IMR-90 (cell line): ENCODE results near the gene TAS2R38. TPM values are rescaled to one million over a fixed set of nuclear protein-coding genes. Genes with fewer than 3 reads are reported as not detected.

ENCODE experiments used
- ATAC-seq: fragments of 200-7000 bp; cut with Tn5 transposase; 2 replicates; pipeline ENCODE4 v1.9.1; 2020; ENCODE audit warnings: low read depth, mild to moderate bottlenecking, moderate library complexity
- BruUV-seq: library from RNA; stranded (reverse); fragments of 400-500 nt; replicated peaks from 2 replicates; lab custom pipeline; 2021; lab: Mats Ljungman, UMichigan
- CTCF ChIA-PET: fragments of 300-600 bp; formaldehyde crosslinking; extraction: SDS; loops from one replicate; lab custom pipeline; 2021; ENCODE audit warnings: antibody characterized with exemption; lab: Yijun Ruan, JAX
- POLR2A ChIA-PET: fragments of 300-600 bp; sonication (Branson Sonifier 250); formaldehyde crosslinking; loops from one replicate; lab custom pipeline; 2022; ENCODE audit warnings: antibody characterized with exemption; ENCODE audit not compliant: unreplicated experiment; lab: Charles Lee
- DNase-seq: peaks from one replicate; pipeline ENCODE4 v3.0.0; 2013
- H2AFZ ChIP-seq: replicated peaks from 2 replicates; pipeline ENCODE3; 2013; ENCODE audit warnings: low read length, mild to moderate bottlenecking; ENCODE audit not compliant: poor library complexity
- H2AK5ac ChIP-seq: 2 replicates; pipeline ENCODE4 v1.6.1; 2013; ENCODE audit warnings: low read depth, low read length, inconsistent platforms
- H2AK9ac ChIP-seq: replicated peaks from 2 replicates; pipeline ENCODE3; 2013; ENCODE audit warnings: mild to moderate bottlenecking, low read depth, low read length, moderate library complexity; ENCODE audit not compliant: poor library complexity
- H2BK120ac ChIP-seq: 2 replicates; pipeline ENCODE4 v1.6.1; 2013; ENCODE audit warnings: low read depth, low read length, inconsistent platforms
- H2BK15ac ChIP-seq: 3 replicates; pipeline ENCODE4 v1.6.1; 2013; ENCODE audit warnings: low read depth, low read length, inconsistent platforms
- H2BK20ac ChIP-seq: 2 replicates; pipeline ENCODE4 v1.6.1; 2013; ENCODE audit warnings: low read depth, mild to moderate bottlenecking, inconsistent platforms, low read length, moderate library complexity
- H2BK5ac ChIP-seq: 2 replicates; pipeline ENCODE4 v1.6.1; 2013; ENCODE audit warnings: mild to moderate bottlenecking, low read depth, low read length, inconsistent platforms; ENCODE audit not compliant: poor library complexity, severe bottlenecking
- H3K14ac ChIP-seq: replicated peaks from 2 replicates; pipeline ENCODE4 v1.6.1; 2013; ENCODE audit warnings: low read depth, low read length, inconsistent platforms
- H3K18ac ChIP-seq: 2 replicates; pipeline ENCODE4 v1.6.1; 2013; ENCODE audit warnings: low read depth, low read length, control low read depth
- H3K23ac ChIP-seq: 2 replicates; pipeline ENCODE4 v1.6.1; 2013; ENCODE audit warnings: low read depth, low read length, inconsistent platforms
- H3K27ac ChIP-seq: 2 replicates; pipeline ENCODE4 v1.5.1; 2013; ENCODE audit warnings: mild to moderate bottlenecking, control low read depth, low read length; ENCODE audit not compliant: insufficient read depth
- H3K27me3 ChIP-seq: 2 replicates; pipeline ENCODE4 v1.6.1; 2013; ENCODE audit warnings: low read length; ENCODE audit not compliant: control insufficient read depth, insufficient read depth
- H3K36me3 ChIP-seq: 2 replicates; pipeline ENCODE4 v1.6.1; 2013; ENCODE audit warnings: low read length, mixed read lengths; ENCODE audit not compliant: control insufficient read depth, insufficient read depth
- H3K4ac ChIP-seq: 2 replicates; pipeline ENCODE4 v1.6.1; 2013; ENCODE audit warnings: low read depth, low read length, inconsistent platforms
- H3K4me1 ChIP-seq: 2 replicates; pipeline ENCODE4 v1.6.1; 2013; ENCODE audit warnings: low read length, mixed read lengths; ENCODE audit not compliant: control insufficient read depth, insufficient read depth
- H3K4me2 ChIP-seq: 2 replicates; pipeline ENCODE4 v1.6.1; 2013; ENCODE audit warnings: low read depth, mild to moderate bottlenecking, control low read depth, low read length, moderate library complexity
- H3K4me3 ChIP-seq: 2 replicates; pipeline ENCODE4 v1.5.1; 2013; ENCODE audit warnings: low read depth, mild to moderate bottlenecking, control low read depth, low read length, moderate library complexity; ENCODE audit not compliant: insufficient read depth
- H3K56ac ChIP-seq: 2 replicates; pipeline ENCODE4 v1.6.1; 2013; ENCODE audit warnings: low read length, inconsistent platforms; ENCODE audit not compliant: insufficient read depth; ENCODE audit errors: extremely low read depth
- H3K79me1 ChIP-seq, 2 experiments: 2 replicates each; pipeline ENCODE4 v1.6.1; 2013; ENCODE audit warnings: low read length in 2 of 2, inconsistent platforms in 1 of 2, low read depth in 1 of 2
- H3K9ac ChIP-seq: 2 replicates; pipeline ENCODE4 v1.6.1; 2013; ENCODE audit warnings: low read depth, low read length, control low read depth
- H3K9me1 ChIP-seq: 2 replicates; pipeline ENCODE4 v1.6.1; 2013; ENCODE audit warnings: low read length, inconsistent platforms; ENCODE audit not compliant: insufficient read depth
- H3K9me3 ChIP-seq: 2 replicates; pipeline ENCODE4 v1.6.1; 2013; ENCODE audit warnings: low read length; ENCODE audit not compliant: control insufficient read depth, insufficient read depth
- H4K20me1 ChIP-seq: 2 replicates; pipeline ENCODE4 v1.6.1; 2013; ENCODE audit warnings: low read length, inconsistent platforms; ENCODE audit not compliant: insufficient read depth
- H4K5ac ChIP-seq: 2 replicates; pipeline ENCODE4 v1.6.1; 2013; ENCODE audit warnings: mild to moderate bottlenecking, low read depth, low read length, control low read depth
- H4K8ac ChIP-seq, 2 experiments: 2 replicates each; pipeline ENCODE4 v1.6.1; 2013; ENCODE audit warnings: low read depth in 2 of 2, low read length in 2 of 2, control low read depth in 1 of 2, inconsistent platforms in 1 of 2
- H4K91ac ChIP-seq: 2 replicates; pipeline ENCODE4 v1.6.1; 2013; ENCODE audit warnings: low read depth, low read length, inconsistent platforms; ENCODE audit not compliant: insufficient read depth
- BHLHE40 ChIP-seq: fragments of 150-350 bp; IDR thresholded peaks from 2 replicates; pipeline ENCODE4 v1.6.1; 2016; ENCODE audit warnings: mild to moderate bottlenecking, low read depth, low read length
- CEBPB ChIP-seq: IDR thresholded peaks from 2 replicates; pipeline ENCODE4 v1.6.1; 2012; ENCODE audit warnings: low read depth, low read length, improper control_type of control experiment
- CHD1 ChIP-seq: IDR thresholded peaks from 2 replicates; pipeline ENCODE4 v1.6.1; 2012; ENCODE audit warnings: low read depth, low read length, improper control_type of control experiment
- CTCF ChIP-seq: conservative IDR thresholded peaks from 2 replicates; pipeline ENCODE4 v1.5.1; 2012; ENCODE audit warnings: mild to moderate bottlenecking, low read depth, low read length, improper control_type of control experiment
- ELK1 ChIP-seq: fragments of 150-350 bp; IDR thresholded peaks from 2 replicates; pipeline ENCODE4 v1.6.1; 2016; ENCODE audit warnings: low read depth, mild to moderate bottlenecking, low read length, moderate library complexity, borderline replicate concordance
- FOS ChIP-seq: fragments of 150-350 bp; IDR thresholded peaks from 2 replicates; pipeline ENCODE4 v1.6.1; 2016; ENCODE audit warnings: low read depth, low read length
- MAFK ChIP-seq: IDR thresholded peaks from 2 replicates; pipeline ENCODE4 v1.6.1; 2012; ENCODE audit warnings: low read depth, low read length, improper control_type of control experiment
- MAZ ChIP-seq: IDR thresholded peaks from 2 replicates; pipeline ENCODE4 v1.6.1; 2012; ENCODE audit warnings: low read depth, mild to moderate bottlenecking, low read length, improper control_type of control experiment, moderate library complexity, borderline replicate concordance
- MXI1 ChIP-seq: IDR thresholded peaks from 2 replicates; pipeline ENCODE4 v1.6.1; 2012; ENCODE audit warnings: low read depth, mild to moderate bottlenecking, low read length, moderate library complexity, borderline replicate concordance
- NFE2L2 ChIP-seq: fragments of 150-350 bp; IDR thresholded peaks from 2 replicates; pipeline ENCODE4 v1.6.1; 2016; ENCODE audit warnings: low read depth, mild to moderate bottlenecking, low read length
- POLR2A ChIP-seq: IDR thresholded peaks from 2 replicates; pipeline ENCODE4 v1.6.1; 2012; ENCODE audit warnings: mild to moderate bottlenecking, low read depth, low read length
- RAD21 ChIP-seq: IDR thresholded peaks from 2 replicates; pipeline ENCODE4 v1.6.1; 2012; ENCODE audit warnings: low read length, improper control_type of control experiment
- RCOR1 ChIP-seq: IDR thresholded peaks from 2 replicates; pipeline ENCODE4 v1.6.1; 2012; ENCODE audit warnings: mild to moderate bottlenecking, low read length, improper control_type of control experiment; ENCODE audit not compliant: insufficient replicate concordance
- RFX5 ChIP-seq: IDR thresholded peaks from 2 replicates; pipeline ENCODE4 v1.8.0; 2012; ENCODE audit warnings: low read depth, mild to moderate bottlenecking, low read length, moderate library complexity
- SMC3 ChIP-seq: fragments of 150-350 bp; IDR thresholded peaks from 2 replicates; pipeline ENCODE4 v1.6.1; 2016; ENCODE audit warnings: low read depth, mild to moderate bottlenecking, antibody characterized with exemption, low read length, moderate library complexity
- USF2 ChIP-seq: fragments of 150-350 bp; IDR thresholded peaks from 2 replicates; pipeline ENCODE4 v1.6.1; 2017; ENCODE audit warnings: mild to moderate bottlenecking, antibody characterized with exemption, low read length, low read depth
- WGBS, 2 experiments: methylation state at CpG; one replicate each; pipeline versions ENCODE4 v1.1.5 to v1.1.7; 2013; ENCODE audit warnings: missing lambda C conversion rate in 2 of 2; ENCODE audit not compliant: insufficient read length in 1 of 2; ENCODE audit errors: extremely low coverage in 2 of 2; 5-methylcytosine and 5-hydroxymethylcytosine counted together
- dilution Hi-C: fragments of 300-500 bp; cut with HindIII; formaldehyde crosslinking; loops from one replicate; pipeline ENCODE4 v1.14.3; 2018; ENCODE audit warnings: low sequenced_read_pairs; ENCODE audit not compliant: unreplicated experiment
- in situ Hi-C: fragments of 300-500 bp; cut with MboI; formaldehyde crosslinking; loops from 3 replicates; pipeline ENCODE4 v1.14.3; 2019; ENCODE audit warnings: low sequenced_read_pairs, inconsistent platforms, mixed read lengths
- intact Hi-C: fragments of 100-400 bp; cut with micrococcal nuclease; formaldehyde crosslinking; loops from 2 replicates; pipeline ENCODE4 v1.10.0; 2022
- polyA plus RNA-seq, 3 experiments: library from polyadenylated mRNA; depleted of rRNA; stranded (reverse); fragments of >200 nt; gene quantifications; 2 replicates each; pipeline ENCODE4 v1.2.3, GENCODE V29; 2012; ENCODE audit warnings: low replicate concordance in 1 of 3
- total RNA-seq: library from RNA; depleted of rRNA; stranded (reverse); fragments of >200 nt; gene quantifications from 2 replicates; pipeline ENCODE4 v1.2.3, GENCODE V29; 2012

Gene TAS2R38
- total and polyA plus RNA-seq, 2 of the 4 experiments (the other 2 are of a cell fraction), result not detected

- H3K4me2 ChIP-seq, result no peak overlapping the region
- H3K9me3 ChIP-seq, result peaks cover 7% of the 10 kb centered on the region
- H3K36me3 ChIP-seq, result no peaks in the 10 kb centered on the region
- dilution Hi-C loops, result no loop called here
- no peaks in the 10 kb centered on the region for H3K27me3 ChIP-seq
- no peak overlapping the region for H3K56ac ChIP-seq
- no peak overlapping the region for H3K27ac ChIP-seq
- no peaks in the 10 kb centered on the region for H4K20me1 ChIP-seq
- H2AK5ac ChIP-seq, result no peak overlapping the region
- H4K91ac ChIP-seq, result no peak overlapping the region
- H2BK5ac ChIP-seq, result no peak overlapping the region
- H2AK9ac ChIP-seq, result no peak overlapping the region
- no peak overlapping the region for H2BK15ac ChIP-seq
- no peak overlapping the region for H4K8ac ChIP-seq
- ChIA-PET CTCF (no interaction called here), POLR2A (no interaction called here)
- H3K18ac ChIP-seq, result no peak overlapping the region
- H3K23ac ChIP-seq, result no peak overlapping the region
- no peak overlapping the region for H3K14ac ChIP-seq
- no peaks in the 10 kb centered on the region for H3K4me1 ChIP-seq
- TF ChIP-seq CEBPB, result no peak
- TF ChIP-seq NFE2L2, result no peak
- no peak for TF ChIP-seq CHD1
- TF ChIP-seq MAZ, result no peak
- no peak for TF ChIP-seq SMC3
- TF ChIP-seq MXI1, result no peak
- no peak for TF ChIP-seq BHLHE40
- no peak for TF ChIP-seq USF2
- no peak for TF ChIP-seq ELK1
- no peak for TF ChIP-seq MAFK
- no peak for TF ChIP-seq RAD21
- no peak for TF ChIP-seq POLR2A
- no peak for TF ChIP-seq FOS
- TF ChIP-seq CTCF, result no peak
- no peak for TF ChIP-seq RCOR1
- TF ChIP-seq RFX5, result no peak
- no peak for ATAC-seq
- no peak overlapping the region for H3K9ac ChIP-seq
- no peak overlapping the region for H3K4ac ChIP-seq
- WGBS, 2 experiments, result 20% methylated on average over 1 of the region's 2 CpGs; no CpG with 5 or more reads in 1 of the 2 experiments
- H3K4me3 ChIP-seq, result no peak overlapping the region
- H2BK20ac ChIP-seq, result no peak overlapping the region
- H3K79me1 ChIP-seq, result no peaks in the 10 kb centered on the region
- BruUV-seq, result no TSS peak
- no peak overlapping the region for H2BK120ac ChIP-seq
- in situ Hi-C loops, result no loop called here
- H4K5ac ChIP-seq, result no peak overlapping the region
- intact Hi-C loops, result no loop called here
- H2AFZ ChIP-seq, result no peak overlapping the region
- no peak for DNase-seq
- no peaks in the 10 kb centered on the region for H3K9me1 ChIP-seq
Observed at GRCh38 chr7:141928146-141928844, 45.3 kb downstream of the TAS2R38 start.
